HUES48 (cell line): Measurements from ENCODE around the gene NHLH1.

ENCODE experiments used
- H3K27ac ChIP-seq: one replicate; pipeline ENCODE4 v1.7.0; 2013; ENCODE audit warnings: low read depth, low read length, inconsistent platforms
- H3K27me3 ChIP-seq: 2 replicates; pipeline ENCODE4 v1.6.1; 2013; ENCODE audit warnings: mild to moderate bottlenecking, low read length; ENCODE audit not compliant: control insufficient read depth, insufficient read depth
- H3K36me3 ChIP-seq: 2 replicates; pipeline ENCODE4 v1.6.1; 2013; ENCODE audit warnings: low read length; ENCODE audit not compliant: control insufficient read depth, insufficient read depth
- H3K4me1 ChIP-seq: 2 replicates; pipeline ENCODE4 v1.6.1; 2013; ENCODE audit warnings: mild to moderate bottlenecking, low read length; ENCODE audit not compliant: control insufficient read depth, insufficient read depth
- H3K4me3 ChIP-seq: 2 replicates; pipeline ENCODE4 v1.5.1; 2013; ENCODE audit warnings: mild to moderate bottlenecking, low read depth, low read length
- H3K9ac ChIP-seq: 2 replicates; pipeline ENCODE4 v1.6.1; 2013; ENCODE audit warnings: mild to moderate bottlenecking, low read depth, low read length, moderate library complexity
- H3K9me3 ChIP-seq: 2 replicates; pipeline ENCODE4 v1.6.1; 2013; ENCODE audit warnings: low read length; ENCODE audit not compliant: control insufficient read depth, insufficient read depth

NHLH1 gene

GRCh38 chr1:160366731-160367515 lies at the start of gene NHLH1:
TSS of gene NHLH1 (plus strand) at chr1:160367071. CDS start at chr1:160370732, 3,661 bp downstream.
- no peak within 1 kb of the TSS for H3K9ac ChIP-seq
- no peak within 1 kb of the TSS for H3K27ac ChIP-seq
- no peaks in the 10 kb centered on the region for H3K27me3 ChIP-seq
- no peak within 1 kb of the TSS for H3K4me3 ChIP-seq
- H3K4me1 ChIP-seq: peaks cover 26% of the 10 kb centered on the region
- no peaks in the 10 kb centered on the region for H3K36me3 ChIP-seq
- no peaks in the 10 kb centered on the region for H3K9me3 ChIP-seq

- H3K9ac ChIP-seq: no peak overlapping the region
- H3K9me3 ChIP-seq: no peaks in the 10 kb centered on the region
- H3K4me3 ChIP-seq: no peak overlapping the region
- H3K27me3 ChIP-seq: no peaks in the 10 kb centered on the region
- no peaks in the 10 kb centered on the region for H3K4me1 ChIP-seq
- H3K36me3 ChIP-seq: peaks cover 82% of the 10 kb centered on the region
- no peak overlapping the region for H3K27ac ChIP-seq
Measured at GRCh38 chr1:160322831-160323230, 44.0 kb upstream of the NHLH1 start.

GRCh38 chr1:160325252-160325651 lies 41.6 kb upstream of the NHLH1 start:
- peaks cover 89% of the 10 kb centered on the region for H3K36me3 ChIP-seq
- H3K9me3 ChIP-seq: no peaks in the 10 kb centered on the region
- no peak overlapping the region for H3K9ac ChIP-seq
- H3K4me1 ChIP-seq: no peaks in the 10 kb centered on the region
- H3K27ac ChIP-seq: no peak overlapping the region
- no peak overlapping the region for H3K4me3 ChIP-seq
- no peaks in the 10 kb centered on the region for H3K27me3 ChIP-seq

GRCh38 chr1:160326418-160326817 lies 40.5 kb upstream of the NHLH1 start:
- H3K9ac ChIP-seq: no peak overlapping the region
- H3K4me3 ChIP-seq: no peak overlapping the region
- H3K27me3 ChIP-seq: no peaks in the 10 kb centered on the region
- H3K36me3 ChIP-seq: peaks cover 94% of the 10 kb centered on the region
- no peaks in the 10 kb centered on the region for H3K9me3 ChIP-seq
- H3K4me1 ChIP-seq: no peaks in the 10 kb centered on the region
- no peak overlapping the region for H3K27ac ChIP-seq

- Histone ChIP-seq H3K4me1 (no peaks in the 10 kb centered on the region), H3K4me3 (no peak overlapping the region), H3K9ac (no peak overlapping the region), H3K27me3 (no peaks in the 10 kb centered on the region), H3K27ac (no peak overlapping the region), H3K36me3 (peaks cover 95% of the 10 kb centered on the region), H3K9me3 (no peaks in the 10 kb centered on the region)
Measured at GRCh38 chr1:160328184-160328583, 38.7 kb upstream of the NHLH1 start.

GRCh38 chr1:160330119-160330518 lies 36.8 kb upstream of the NHLH1 start:
- H3K27ac ChIP-seq: no peak overlapping the region
- no peaks in the 10 kb centered on the region for H3K9me3 ChIP-seq
- no peak overlapping the region for H3K4me3 ChIP-seq
- H3K4me1 ChIP-seq: no peaks in the 10 kb centered on the region
- H3K36me3 ChIP-seq: peaks cover 97% of the 10 kb centered on the region
- H3K27me3 ChIP-seq: no peaks in the 10 kb centered on the region
- H3K9ac ChIP-seq: no peak overlapping the region

GRCh38 chr1:160332516-160332915 lies 34.4 kb upstream of the NHLH1 start:
- peaks cover 91% of the 10 kb centered on the region for H3K36me3 ChIP-seq
- H3K27me3 ChIP-seq: no peaks in the 10 kb centered on the region
- H3K4me3 ChIP-seq: no peak overlapping the region
- no peaks in the 10 kb centered on the region for H3K9me3 ChIP-seq
- H3K27ac ChIP-seq: no peak overlapping the region
- no peak overlapping the region for H3K9ac ChIP-seq
- H3K4me1 ChIP-seq: no peaks in the 10 kb centered on the region

GRCh38 chr1:160338580-160338979 lies 28.3 kb upstream of the NHLH1 start:
- H3K9ac ChIP-seq: no peak overlapping the region
- H3K27ac ChIP-seq: no peak overlapping the region
- peaks cover 60% of the 10 kb centered on the region for H3K36me3 ChIP-seq
- peaks cover 10% of the 10 kb centered on the region; the same call in 1 of the 2 replicates for H3K4me1 ChIP-seq
- H3K4me3 ChIP-seq: no peak overlapping the region
- H3K27me3 ChIP-seq: no peaks in the 10 kb centered on the region
- H3K9me3 ChIP-seq: no peaks in the 10 kb centered on the region

GRCh38 chr1:160340146-160340545 lies 26.7 kb upstream of the NHLH1 start:
- H3K4me1 ChIP-seq: peaks cover 10% of the 10 kb centered on the region; the same call in 1 of the 2 replicates
- no peak overlapping the region for H3K9ac ChIP-seq
- H3K9me3 ChIP-seq: no peaks in the 10 kb centered on the region
- peak overlapping the region; percentile 67 for H3K27ac ChIP-seq
- H3K27me3 ChIP-seq: no peaks in the 10 kb centered on the region
- H3K4me3 ChIP-seq: no peak overlapping the region
- H3K36me3 ChIP-seq: peaks cover 51% of the 10 kb centered on the region

GRCh38 chr1:160340866-160341265 lies 26.0 kb upstream of the NHLH1 start:
- Histone ChIP-seq H3K9me3 (no peaks in the 10 kb centered on the region), H3K27ac (peak overlapping the region; percentile 67), H3K27me3 (no peaks in the 10 kb centered on the region), H3K9ac (no peak overlapping the region), H3K36me3 (peaks cover 52% of the 10 kb centered on the region), H3K4me1 (peaks cover 10% of the 10 kb centered on the region; the same call in 1 of the 2 replicates), H3K4me3 (peak overlapping the region; percentile 14; the same call in 1 of the 2 replicates)

- Histone ChIP-seq H3K27ac (peak overlapping the region; percentile 68), H3K4me3 (peak overlapping the region; percentile 94), H3K27me3 (no peaks in the 10 kb centered on the region), H3K4me1 (peaks cover 10% of the 10 kb centered on the region; the same call in 1 of the 2 replicates), H3K9me3 (no peaks in the 10 kb centered on the region), H3K36me3 (peaks cover 55% of the 10 kb centered on the region), H3K9ac (peak overlapping the region; percentile 85)
Measured at GRCh38 chr1:160342526-160342925, 24.3 kb upstream of the NHLH1 start.
